NCI-H2196 (cell line): ENCODE data around the gene PRSS1.
"Not testable (repeated sequence)": the region's sequence is repeated elsewhere in the genome, so short reads cannot be mapped to it uniquely, and the experiment has no call there.

ENCODE experiments used
- DNase-seq: peaks from one replicate; lab custom pipeline; 2025; ENCODE audit not compliant: unreplicated experiment; lab: John Stamatoyannopoulos, UW

Gene PRSS1

GRCh38 chr7:142746264-142746663 is 3.0 kb upstream of the PRSS1 start:
- no peak for DNase-seq

GRCh38 chr7:142748410-142748809 is 862 bp upstream of the PRSS1 start:
- DNase-seq = not testable (repeated sequence)

- DNase-seq = no peak
These were observed 1.2 kb downstream of the PRSS1 start for GRCh38 chr7:142750321-142750938.

GRCh38 chr7:142751526-142752175 is 2.4 kb downstream of the PRSS1 start:
- not testable (repeated sequence) for DNase-seq

- DNase-seq = no peak
These were observed 3.3 kb downstream of the PRSS1 start for GRCh38 chr7:142752376-142753225.

GRCh38 chr7:142753366-142753765 is 4.1 kb downstream of the PRSS1 start:
- DNase-seq = no peak

GRCh38 chr7:142753925-142754491 is 4.7 kb downstream of the PRSS1 start:
- DNase-seq = not testable (repeated sequence)

- no peak for DNase-seq
These were observed 5.7 kb downstream of the PRSS1 start for GRCh38 chr7:142754681-142755575.

GRCh38 chr7:142758312-142758711 is 9.0 kb downstream of the PRSS1 start:
- not testable (repeated sequence) for DNase-seq

GRCh38 chr7:142759433-142759832 is 10.2 kb downstream of the PRSS1 start:
- no peak for DNase-seq

GRCh38 chr7:142760071-142760642 is 10.9 kb downstream of the PRSS1 start:
- no peak for DNase-seq

GRCh38 chr7:142761606-142762005 is 12.3 kb downstream of the PRSS1 start:
- not testable (repeated sequence) for DNase-seq

GRCh38 chr7:142762104-142762503 is 12.8 kb downstream of the PRSS1 start:
- DNase-seq = no peak

GRCh38 chr7:142767451-142767850 is 18.2 kb downstream of the PRSS1 start:
- DNase-seq = no peak

- DNase-seq = no peak
These were observed 18.6 kb downstream of the PRSS1 start for GRCh38 chr7:142767861-142768260.

GRCh38 chr7:142768885-142769284 is 19.6 kb downstream of the PRSS1 start:
- not testable (repeated sequence) for DNase-seq

GRCh38 chr7:142770661-142771352 is 21.5 kb downstream of the PRSS1 start, which contains the start of gene PRSS2:
TSS of gene PRSS2 (plus strand) at chr7:142770970. CDS start at chr7:142770983, 13 bp downstream.
- DNase-seq = no peak

GRCh38 chr7:142771353-142771723 is 22.1 kb downstream of the PRSS1 start:
- no peak for DNase-seq

- DNase-seq = no peak
These were observed 22.8 kb downstream of the PRSS1 start for GRCh38 chr7:142772051-142772450.

- DNase-seq = no peak
These were observed 23.4 kb downstream of the PRSS1 start for GRCh38 chr7:142772673-142773072.
